HL-60/S4 treated with phorbol 12-myristate 13-acetate at 8.2 ng/mL for 4 days and 3 days (cell line): Measurements from ENCODE around the gene OR51M1.
"Not testable (repeated sequence)": the region's sequence is repeated elsewhere in the genome, so short reads cannot be mapped to it uniquely, and the experiment has no call there.

Experiments used
- in situ Hi-C: fragments of 300-500 bp; cut with MboI; formaldehyde crosslinking; loops from 2 replicates; pipeline ENCODE4 v1.15.0; 2022; ENCODE audit warnings: low sequenced_read_pairs

The OR51M1 gene, protein sequence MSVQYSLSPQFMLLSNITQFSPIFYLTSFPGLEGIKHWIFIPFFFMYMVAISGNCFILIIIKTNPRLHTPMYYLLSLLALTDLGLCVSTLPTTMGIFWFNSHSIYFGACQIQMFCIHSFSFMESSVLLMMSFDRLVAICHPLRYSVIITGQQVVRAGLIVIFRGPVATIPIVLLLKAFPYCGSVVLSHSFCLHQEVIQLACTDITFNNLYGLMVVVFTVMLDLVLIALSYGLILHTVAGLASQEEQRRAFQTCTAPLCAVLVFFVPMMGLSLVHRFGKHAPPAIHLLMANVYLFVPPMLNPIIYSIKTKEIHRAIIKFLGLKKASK

DNA sequence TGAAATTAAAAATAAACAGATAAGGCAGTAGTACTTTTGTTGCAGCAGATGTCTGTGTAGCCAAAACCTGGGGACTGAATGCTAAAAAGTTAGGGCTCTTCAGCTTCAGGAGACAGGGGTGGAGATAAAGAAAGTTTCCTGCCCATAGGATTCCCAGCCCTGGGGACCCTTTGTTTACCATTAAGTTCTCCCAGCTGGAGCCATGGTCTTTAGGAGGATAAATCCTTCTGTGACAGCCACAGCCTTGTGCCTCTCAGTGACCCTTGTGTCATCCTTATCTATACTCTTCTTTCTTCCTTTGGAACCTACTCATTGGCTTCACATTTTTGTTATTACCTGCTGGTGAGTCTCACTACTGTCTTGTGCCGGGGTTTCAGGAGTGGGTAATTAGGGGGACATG is at the start of gene OR51M1:
TSS of gene OR51M1 (plus strand) at position 237 of the 400 bp plus-strand sequence. CDS start 5,587 bp downstream, outside the sequence.
- in situ Hi-C loops, result no loop called here

DNA sequence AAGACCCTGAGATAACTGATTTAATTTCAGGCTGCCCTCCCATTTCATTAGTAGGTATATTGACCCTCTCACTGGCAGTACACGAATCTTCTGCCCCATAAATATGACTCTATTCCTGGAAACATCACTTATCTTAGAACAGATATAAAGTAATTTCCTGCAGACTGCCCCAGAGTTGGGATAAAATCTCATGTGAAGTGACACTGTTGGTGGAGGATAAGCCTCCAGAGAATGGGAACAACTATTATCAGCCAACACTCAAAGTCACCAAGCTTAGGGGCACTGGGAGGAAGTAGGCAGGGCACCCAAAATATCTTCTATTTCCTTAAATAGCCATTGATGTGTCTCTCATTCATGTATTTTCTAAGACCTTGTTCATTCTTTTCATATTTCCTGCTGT is 48.4 kb upstream of the OR51M1 start:
- in situ Hi-C loops, result no loop called here

DNA sequence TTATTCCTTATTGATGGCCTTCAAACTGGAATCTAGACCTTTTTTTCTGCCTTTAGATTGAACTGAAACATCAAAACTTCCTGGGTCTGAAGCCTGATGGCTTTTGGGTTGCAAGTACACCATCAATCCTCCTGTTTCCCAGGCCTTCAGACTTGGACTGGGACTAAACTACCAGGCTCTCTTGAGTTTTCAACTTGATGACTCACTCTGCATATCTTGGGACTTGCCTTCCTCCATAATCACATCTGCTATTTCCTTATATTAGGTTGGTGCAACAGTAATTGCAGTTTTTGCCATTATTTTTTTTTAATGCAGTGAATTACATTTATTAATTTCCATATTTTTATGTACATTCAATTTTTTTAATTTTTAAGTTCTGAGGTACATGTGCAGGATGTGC is 47.3 kb upstream of the OR51M1 start:
- in situ Hi-C loops, result no loop called here

DNA sequence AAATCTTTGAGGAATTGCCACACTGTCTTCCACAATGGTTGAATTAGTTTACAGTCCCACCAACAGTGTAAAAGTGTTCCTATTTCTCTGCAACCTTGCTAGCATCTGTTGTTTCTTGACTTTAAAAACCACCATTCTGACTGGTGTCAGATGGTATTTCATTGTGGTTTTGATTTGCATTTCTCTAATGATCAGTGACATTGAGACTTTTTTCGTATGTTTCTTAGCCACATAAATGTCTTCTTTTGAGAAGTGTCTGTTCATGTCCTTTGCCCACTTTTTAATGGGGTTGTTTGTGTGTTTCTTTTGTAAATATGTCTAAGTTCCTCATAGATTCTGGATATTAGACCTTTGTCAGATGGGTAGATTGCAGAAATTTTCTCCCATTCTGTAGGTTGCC is 46.4 kb upstream of the OR51M1 start:
- in situ Hi-C loops, result not testable (repeated sequence)

DNA sequence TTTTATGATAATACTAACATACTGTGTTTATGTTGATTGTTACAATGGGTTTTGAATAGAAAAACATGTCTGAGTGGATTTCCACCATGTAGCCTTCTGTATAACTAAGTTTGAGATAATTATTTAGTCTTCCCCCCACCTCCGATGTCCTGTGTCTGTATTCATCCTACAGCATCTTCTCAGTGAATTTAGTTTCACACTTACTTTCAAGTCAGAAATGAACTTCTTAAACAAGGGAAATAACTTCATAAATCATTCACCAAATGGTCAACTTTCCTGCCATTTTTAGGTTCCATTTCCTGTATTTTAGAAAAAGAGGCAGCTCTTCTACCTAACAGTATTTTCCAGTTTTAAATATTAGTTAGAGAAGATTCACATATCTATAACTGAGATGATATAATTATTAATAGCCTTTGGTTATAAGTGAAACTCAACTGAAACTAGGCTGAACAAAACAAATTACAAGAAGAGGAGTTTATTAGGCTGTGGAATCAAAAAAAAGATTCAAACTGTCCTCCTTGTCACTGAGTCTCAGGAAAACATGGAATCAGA is 43.8 kb upstream of the OR51M1 start:
- in situ Hi-C loops, result no loop called here

DNA sequence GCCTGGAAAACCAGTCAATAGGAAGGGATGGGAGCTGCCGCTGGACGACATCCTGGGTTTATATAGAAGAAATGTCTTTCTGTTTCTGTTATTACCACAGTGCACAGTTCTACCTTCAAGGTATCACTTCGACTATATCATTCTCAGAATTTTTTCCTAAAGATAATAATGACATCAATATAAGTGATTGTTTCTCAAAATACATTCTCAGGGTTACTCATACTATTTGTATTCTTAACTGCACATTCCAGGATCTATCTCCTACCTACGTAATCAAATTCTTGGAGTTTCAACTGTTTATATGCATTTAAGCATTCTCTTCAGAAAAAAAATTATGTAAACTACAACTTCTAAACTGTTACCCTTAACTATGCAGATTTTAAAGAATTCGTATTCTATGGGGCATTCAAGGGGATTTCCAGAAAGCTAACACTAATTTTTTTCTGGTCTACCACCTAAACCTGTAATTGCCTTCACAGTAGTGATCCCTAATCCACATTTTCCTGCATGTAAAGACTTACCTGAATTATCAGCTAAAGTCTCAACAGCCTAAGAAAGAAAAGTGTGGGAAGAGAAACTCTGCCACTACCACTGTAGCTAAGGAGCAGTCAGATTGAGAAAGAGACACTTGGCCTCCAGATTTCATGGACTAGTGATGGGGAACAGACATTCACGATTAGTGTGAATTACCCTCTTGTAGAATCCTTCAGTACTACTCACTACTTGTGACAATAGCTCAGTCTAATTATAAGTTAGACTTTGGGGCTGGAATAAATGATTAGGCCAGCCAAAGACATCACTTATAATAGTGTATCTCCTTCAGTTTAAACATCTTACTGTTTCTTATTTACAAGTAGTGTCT is 39.9 kb upstream of the OR51M1 start, which contains the start of gene OR51B5:
TSS of gene OR51B5 (minus strand) at position 51 of the 862 bp plus-strand sequence. CDS start at position 51, 0 bp downstream.
- in situ Hi-C loops, result no loop called here

DNA sequence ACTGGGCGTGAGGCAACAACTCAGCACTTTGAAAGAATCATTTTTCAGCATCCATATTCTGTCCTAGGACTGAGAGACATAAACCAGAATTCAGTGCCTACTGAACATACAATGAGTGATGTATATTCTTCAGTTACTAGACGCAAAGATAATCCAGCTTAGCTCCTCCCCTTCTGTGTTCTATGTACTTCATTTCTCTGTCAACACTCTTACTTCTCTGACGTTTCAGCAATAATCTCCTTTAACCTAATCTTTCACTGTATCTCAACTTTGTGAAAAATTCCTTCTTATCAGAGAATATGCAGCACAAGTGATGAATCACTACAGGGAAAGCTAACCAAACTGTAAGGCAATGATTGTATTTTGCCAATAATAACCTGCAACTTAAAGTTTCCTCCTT is 37.8 kb upstream of the OR51M1 start:
- in situ Hi-C loops, result no loop called here

DNA sequence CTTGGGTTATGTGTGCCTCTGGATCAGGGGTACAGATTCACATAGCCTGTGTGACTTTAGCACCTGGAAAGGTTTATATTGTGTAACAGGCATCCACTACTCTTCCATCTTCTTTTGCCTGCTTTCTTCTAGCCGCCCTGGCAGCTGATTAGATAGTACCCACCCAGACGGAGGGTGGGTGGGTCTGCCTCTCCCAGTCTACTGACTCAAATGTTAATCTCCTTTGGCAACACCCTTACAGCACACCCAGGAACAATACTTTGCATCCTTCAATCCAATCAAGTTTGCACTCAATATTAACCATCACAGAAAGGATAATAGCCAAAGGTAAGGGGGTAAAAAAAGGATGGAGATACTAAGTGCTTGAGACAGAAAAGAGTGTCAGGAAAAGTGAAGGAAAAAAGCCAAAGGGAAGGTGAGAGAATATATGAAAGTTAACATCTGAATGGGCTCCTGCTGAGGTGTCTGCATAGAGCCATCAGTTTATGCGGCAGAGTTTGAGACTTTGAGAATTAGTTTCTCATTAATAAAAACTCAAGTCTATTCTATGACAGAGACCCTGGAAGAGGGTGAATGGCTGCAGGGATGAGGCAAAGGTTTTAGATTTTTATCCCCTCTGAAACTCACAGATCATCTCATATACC is 34.9 kb upstream of the OR51M1 start:
- in situ Hi-C loops, result no loop called here

DNA sequence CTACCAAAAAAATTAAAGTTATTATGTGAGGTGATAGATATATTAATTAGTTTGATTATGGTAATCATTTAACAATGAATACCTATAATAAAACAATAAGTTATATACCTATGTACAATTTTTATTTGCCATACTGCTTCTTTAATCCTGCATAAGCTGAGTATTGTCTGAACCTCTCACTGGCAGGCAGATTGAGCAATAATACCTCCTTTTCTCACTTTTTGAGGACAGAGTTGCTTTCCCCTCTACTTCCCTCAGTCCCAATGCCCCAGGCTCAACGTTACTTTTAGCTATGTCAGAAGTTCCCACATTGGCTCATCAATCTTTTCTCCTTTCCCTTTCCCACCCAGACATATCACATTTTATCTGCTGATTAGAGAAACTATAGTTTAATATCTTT is 34.1 kb upstream of the OR51M1 start:
- in situ Hi-C loops, result no loop called here

DNA sequence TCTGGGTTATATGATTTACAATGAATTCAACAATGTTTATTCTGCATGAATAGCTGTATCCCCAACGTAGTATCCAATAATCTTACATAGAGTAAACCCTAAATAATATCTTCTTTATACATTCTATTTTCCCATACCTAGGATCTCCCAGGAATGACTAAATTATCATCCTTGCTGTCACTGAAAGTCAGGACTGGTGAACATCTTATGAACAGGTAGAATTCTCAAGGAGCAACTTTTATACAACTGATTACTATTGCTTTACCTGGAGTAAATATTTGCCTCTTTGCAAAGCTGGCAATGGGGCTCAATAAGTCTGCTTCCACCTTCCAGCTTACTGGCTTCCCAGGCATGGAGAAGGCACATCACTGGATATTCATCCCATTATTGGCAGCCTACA is 32.4 kb upstream of the OR51M1 start, which contains the start of gene OR51B6:
TSS of gene OR51B6 (plus strand) at position 301 of the 400 bp plus-strand sequence. CDS start at position 301, 0 bp downstream.
- in situ Hi-C loops, result no loop called here

DNA sequence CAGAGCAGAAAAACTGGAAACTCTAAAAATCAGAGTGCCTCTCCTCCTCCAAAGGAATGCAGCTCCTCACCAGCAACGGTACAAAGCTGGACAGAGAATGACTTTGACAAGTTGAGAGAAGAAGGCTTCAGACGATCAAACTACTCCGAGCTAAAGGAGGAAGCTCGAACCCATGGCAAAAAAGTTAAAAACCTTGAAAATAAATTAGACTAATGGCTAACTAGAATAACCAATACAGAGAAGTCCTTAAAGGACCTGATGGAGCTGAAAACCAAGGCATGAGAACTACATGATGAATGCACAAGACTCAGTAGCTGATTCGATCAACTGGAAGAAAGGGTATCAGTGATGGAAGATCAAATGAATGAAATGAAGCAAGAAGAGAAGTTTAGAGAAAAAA is 27.6 kb upstream of the OR51M1 start:
- in situ Hi-C loops, result not testable (repeated sequence)

DNA sequence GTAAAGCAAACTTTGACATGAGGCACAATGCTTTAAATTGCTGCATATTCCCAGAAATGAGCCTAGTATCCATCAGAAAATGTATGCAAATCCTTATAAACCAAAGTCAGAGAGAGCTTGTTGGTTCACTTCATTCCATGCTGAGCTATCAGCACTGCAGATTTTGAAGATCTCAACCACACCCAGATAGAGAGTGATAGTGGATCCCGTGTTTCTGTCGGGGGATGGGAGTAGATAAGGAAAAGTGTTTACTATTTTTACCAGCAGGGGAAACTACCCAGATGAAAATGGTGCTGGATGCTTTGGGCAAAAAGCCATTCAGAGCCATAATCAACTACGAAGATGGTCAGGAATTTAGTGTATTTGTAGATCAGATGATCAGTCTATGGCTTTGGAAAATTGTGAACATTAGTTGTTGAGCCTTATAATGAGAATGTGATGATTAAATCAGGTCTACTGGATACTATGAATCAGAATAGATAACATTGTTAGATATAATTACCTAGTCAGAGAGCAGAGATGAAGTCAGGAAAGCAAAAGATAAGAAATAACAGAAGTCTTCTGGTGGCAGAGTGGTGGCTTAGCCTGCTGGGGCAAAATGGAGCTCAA is 21.5 kb upstream of the OR51M1 start:
- in situ Hi-C loops, result no loop called here

DNA sequence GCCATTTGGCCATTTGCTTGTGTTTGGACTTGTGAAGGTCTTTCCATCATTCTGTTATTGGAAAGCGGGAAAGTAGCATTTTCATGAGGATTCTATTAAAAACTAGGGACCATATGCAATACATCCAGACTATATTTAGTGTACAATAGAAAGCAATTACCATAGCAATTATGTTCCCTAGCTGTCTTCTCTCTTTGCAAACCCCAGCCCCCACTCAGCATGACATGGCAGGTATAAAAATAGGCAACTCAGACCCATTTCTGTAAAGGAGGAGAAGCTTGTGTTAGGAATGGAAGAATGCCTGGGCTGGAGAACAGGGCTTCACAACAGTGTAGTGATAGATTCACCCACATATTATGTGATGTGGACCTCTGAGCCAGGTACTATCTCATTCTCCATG is 19.9 kb upstream of the OR51M1 start:
- in situ Hi-C loops, result no loop called here

DNA sequence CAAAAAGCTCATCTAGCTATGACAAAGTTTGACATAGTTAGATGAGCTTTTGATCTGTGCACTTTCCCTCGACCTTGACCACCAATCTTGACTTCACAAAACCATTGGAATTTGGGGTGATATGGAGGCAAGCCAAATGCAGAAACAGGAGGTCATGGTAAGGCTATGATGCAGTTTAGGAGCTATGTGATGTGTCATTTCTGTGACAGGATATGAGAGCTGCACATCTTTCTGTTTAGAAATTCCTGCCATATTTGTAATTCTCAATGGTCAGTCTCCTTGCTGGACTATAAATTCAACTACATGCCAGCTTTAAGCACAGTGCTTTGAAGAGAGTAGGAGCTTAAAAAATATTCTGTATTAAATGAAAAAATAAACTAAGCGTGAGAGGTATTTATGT is 19.4 kb upstream of the OR51M1 start:
- in situ Hi-C loops, result no loop called here

DNA sequence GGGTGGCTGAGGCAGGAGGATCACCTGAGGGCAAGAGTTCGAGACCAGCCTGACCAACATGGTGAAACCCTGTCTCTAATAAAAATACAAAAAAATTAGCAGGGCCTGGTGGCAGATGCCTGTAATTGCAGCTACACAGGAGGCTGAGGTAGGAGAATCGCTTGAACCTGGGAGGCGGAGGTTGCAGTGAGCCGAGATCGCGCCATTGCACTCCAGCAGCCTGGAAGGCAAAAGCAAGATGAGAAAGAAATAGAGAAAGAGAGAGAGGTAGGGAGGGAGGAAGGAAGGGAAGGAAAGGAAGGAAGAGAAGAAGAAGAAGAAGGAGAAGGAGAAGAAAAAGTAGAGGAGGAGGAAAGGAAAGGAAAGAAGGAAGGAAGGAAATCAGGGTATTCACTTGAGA is 17.2 kb upstream of the OR51M1 start:
- in situ Hi-C loops, result not testable (repeated sequence)

DNA sequence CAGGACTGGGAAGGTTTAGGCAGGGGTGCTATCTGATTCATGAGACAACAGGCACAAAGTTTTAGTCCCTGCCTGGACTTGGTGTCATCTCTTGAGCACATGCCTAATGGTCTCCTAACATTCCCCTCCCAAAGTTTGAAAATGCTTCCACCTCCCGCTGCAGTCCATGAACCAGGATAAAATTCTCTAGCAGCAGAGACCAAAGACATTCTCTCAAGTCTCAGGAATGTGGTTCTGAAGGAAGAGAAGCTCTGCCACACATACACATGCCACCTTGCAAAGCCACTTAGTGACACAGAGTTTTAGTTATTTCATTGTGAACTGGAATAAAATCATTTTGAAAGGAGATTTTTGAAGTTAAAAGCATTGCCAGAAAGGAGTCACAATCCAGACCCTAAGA is 16.8 kb upstream of the OR51M1 start:
- in situ Hi-C loops, result no loop called here

DNA sequence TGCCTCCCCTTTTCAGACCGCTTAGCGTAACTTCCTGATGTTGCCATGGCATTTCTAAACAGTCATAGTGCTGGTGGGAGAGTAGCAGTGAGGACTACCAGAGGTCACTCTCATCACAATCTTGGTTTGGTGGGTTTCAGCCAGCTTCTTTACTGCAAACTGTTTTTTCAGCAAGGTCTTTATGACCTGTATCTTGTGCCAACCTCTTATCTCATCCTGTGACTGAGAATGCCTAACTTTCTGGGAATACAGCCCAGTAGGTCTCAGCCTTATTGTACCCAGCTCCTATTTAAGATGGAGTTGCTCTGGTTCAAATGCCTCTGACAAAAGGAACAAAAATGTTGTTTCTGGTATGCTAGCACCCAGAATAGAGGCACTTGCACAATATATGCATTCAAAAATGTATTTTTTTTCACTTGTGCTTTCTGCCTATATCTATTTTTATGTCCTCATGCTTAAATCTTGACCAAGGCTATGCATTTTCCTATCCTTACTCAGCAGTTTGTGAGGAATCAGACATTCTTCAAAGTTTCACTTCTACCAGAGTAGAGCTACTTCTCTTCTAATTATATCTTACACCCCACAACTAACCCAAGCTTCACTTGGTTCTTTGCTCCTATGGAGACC is 16.1 kb upstream of the OR51M1 start:
- in situ Hi-C loops, result no loop called here

DNA sequence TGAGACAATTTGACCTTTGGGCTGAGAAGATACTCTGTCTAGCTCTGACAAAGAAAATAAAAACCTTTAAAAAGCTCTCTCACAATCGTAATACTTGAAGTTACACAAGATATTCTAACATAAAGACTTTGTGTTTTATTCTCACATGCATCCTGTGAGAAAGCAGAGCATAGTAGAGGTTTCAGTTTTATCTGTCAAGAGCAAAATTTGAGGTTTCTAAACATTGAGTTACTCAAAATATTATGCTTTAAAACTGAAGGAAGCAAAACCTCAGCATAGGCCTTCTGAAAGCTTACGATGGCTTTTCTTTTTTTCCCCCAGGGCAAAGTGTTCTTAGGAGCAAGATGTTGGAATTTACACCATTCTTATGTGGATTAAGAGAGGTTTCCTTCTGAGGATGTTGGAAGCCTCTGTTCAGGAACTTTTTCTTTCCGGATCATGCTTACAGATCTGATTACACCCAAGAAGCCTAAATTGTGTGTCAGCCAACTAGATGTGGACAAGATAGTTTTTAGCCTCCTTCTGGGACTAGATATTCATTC is 15.0 kb upstream of the OR51M1 start:
- in situ Hi-C loops, result no loop called here

DNA sequence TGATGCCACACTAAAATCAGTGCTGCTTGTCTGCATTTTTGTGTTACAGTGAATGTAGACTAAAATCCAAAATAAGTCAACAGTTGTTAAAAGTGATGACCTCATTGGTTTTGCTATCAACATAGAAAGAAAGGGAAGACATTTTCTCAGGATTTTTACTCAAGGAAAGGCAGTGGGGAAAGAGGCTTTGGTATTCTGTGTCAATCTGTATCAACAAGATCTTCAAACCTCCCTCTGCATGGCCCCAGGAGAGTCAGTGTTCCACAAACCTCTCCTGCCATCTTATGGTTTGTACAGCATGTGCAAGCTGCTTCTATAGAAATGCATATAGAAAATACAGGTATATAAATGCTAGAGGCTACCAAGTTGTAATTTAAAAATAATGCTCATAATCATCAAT is 13.8 kb upstream of the OR51M1 start:
- in situ Hi-C loops, result no loop called here

DNA sequence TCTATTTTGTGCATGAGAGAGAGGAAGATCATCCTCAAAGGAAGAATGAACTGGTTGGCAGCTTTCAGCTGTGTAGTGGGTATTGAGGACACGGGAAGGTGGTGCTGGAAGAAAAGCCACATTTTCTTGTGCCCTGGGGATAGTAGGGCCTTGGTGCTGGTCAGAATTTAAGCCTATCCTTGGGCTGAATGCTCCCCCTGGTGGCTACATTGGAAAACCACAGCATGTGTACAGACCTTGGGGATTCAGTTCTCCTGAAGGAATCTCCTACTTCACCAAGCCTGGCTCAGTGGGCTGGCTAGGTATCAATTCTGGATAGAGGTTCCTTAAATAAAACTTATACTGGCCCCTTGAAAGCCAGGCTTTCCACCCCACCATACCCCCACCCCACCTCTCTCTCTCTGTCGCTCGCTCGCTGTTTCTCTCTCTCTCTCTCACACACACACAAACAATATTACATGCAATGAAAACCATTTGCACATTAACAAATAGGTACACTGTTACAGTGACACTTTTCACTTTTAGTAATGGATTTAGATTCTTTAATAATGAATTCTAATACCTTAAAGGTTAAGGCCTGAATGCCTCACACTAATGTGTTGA is 2.8 kb upstream of the OR51M1 start:
- in situ Hi-C loops, result no loop called here
